DMS 273 (cell line): ENCODE results near the gene WDR74.
A peak's percentile ranks its signal among the peaks of the same experiment; 100 is the strongest.

Experiments
- DNase-seq: peaks from one replicate; lab custom pipeline; 2025; ENCODE audit not compliant: unreplicated experiment; lab: John Stamatoyannopoulos, UW

Gene WDR74

DNA sequence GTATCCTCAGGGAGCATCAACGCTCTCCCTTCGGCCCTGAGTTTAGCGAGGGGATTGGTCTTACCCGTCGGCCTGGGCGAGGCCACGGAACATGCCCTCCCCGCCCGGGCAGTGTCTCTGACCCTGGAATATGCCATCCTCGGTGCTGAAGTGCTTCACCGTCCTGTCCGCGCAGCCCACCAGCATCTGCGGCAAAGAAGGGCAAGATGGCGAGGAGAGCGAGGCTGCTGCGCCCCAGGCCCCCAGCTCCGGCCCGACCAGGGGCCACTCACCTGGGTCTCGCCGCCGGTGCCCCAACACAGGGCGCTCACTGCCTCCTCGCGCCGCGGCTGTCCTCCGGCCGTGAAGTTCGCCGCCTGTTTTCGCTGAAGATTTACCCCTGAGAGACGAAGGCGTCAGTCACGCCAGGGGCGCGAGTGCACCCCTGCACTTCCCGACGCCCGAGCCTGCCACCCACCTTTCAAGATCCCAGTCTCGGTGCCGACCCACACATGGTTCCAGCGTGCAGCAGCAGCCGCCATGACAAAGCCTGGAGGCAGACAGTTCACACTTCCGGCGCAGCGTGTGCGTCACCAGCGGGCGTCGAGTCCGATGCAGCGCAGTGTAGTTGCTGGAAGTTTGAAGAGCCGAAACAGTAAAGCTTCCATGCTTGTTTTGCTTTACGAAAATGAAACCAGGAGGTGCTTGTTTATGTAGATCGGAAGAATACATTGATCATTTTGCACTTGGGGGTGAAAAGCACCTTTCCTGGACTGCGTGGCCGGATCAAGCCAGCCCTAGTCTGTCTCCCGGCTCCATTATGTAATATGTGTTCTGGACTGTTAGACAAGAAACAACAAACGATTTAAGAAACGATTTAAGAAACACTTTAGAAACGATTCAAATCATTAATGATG lies at the start of gene WDR74:
Gene WDR74, minus strand, starts transcription at position 541 of the 896 bp plus-strand sequence. Its CDS starts 20 bp downstream, at position 521.
- DNase-seq = peak; percentile 94

DNA sequence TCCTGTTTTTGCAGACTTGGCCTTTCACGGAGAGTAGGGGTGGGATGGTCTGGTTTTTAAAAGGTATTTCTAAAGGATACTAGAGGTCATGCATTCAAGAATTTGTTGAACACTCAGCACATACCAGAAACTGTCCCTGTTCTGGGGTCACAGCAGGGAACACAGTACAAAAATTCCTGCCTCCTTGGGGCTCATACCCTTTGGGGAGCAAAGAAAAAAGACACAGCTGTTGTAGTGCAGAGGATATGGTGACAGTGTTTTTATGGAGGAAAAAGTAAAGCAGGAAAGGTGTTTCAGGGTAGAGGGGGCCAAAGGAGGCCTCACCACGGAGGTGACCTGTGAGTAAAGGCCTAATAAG lies 49.7 kb upstream of the WDR74 start:
- DNase-seq = no peak

DNA sequence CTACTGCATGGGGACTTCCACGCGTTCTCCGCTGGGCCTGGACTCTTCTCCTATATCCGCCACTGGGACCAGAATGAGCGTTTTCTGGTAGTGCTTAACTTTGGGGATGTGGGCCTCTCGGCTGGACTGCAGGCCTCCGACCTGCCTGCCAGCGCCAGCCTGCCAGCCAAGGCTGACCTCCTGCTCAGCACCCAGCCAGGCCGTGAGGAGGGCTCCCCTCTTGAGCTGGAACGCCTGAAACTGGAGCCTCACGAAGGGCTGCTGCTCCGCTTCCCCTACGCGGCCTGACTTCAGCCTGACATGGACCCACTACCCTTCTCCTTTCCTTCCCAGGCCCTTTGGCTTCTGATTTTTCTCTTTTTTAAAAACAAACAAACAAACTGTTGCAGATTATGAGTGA lies 49.0 kb upstream of the WDR74 start:
- DNase-seq = no peak

DNA sequence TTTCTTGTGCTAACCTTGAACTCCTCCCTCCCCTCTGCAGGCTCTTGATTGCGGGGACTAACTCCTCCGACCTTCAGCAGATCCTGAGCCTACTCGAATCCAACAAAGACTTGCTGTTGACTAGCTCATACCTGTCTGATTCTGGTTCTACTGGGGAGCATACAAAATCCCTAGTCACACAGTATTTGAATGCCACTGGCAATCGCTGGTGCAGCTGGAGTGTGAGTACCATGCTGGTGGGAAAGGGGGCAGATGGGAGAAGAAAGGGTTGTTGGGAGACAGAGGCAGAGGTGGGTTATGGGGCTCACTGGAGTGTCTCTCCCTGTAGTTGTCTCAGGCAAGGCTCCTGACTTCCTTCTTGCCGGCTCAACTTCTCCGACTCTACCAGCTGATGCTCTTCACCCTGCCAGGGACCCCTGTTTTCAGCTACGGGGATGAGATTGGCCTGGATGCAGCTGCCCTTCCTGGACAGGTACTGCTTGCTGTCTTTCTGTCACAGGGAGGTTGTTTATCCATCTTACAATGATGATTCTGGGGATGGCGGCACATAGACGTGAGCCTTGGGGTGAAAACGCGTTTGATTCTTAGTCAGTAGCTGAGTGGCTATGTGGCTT lies 45.9 kb upstream of the WDR74 start:
- DNase-seq = no peak

DNA sequence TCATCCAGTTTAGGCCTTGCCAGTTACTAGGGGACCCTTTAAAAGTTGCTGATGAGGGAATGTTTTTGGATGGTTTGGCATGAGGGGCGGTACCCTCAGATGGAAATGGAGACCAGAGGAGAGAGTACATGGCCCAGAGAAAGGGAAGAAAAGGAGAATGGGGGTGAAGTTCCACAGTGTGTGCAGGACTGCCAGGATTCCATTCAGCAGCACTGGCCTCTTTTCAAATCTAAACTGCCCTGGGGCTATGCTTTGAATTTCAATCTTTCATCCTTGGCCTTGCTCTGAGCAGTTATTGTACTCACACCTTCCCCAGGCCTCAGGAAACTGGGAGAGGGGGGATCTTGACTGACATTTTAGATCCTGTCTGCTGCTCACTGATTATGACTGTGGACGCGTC lies 44.3 kb upstream of the WDR74 start:
- DNase-seq = no peak

DNA sequence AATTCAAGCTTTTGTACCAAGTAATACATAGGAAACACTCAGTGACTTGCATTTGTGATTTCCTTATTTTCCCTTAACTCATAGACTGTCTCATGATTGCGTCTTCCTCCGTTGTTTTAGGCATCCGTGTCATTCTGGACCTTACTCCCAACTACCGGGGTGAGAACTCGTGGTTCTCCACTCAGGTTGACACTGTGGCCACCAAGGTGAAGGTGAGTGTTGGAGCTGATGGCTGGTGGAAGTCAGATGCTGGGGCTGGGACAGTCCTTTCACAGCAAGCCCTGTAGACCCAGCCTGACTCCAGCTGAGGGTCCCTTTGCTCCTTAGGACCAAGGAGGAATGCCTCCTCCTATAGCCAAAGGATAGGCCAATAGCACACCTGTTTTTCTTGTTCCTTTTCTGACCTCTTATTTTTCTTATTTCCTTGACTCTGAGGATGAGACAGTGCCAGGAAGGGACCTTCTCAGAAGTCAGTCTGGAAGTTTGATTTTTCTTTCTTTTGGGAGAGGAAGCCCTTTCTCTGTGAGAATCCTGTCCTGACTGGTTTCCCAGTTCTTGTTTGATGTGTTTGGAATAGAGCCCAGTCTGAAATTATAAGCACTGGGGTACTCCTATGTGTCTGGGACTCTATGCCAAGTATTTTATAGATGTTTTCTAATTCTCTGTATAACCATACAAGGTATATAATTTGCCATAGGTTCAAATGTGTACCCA lies 43.6 kb upstream of the WDR74 start:
- DNase-seq = no peak

DNA sequence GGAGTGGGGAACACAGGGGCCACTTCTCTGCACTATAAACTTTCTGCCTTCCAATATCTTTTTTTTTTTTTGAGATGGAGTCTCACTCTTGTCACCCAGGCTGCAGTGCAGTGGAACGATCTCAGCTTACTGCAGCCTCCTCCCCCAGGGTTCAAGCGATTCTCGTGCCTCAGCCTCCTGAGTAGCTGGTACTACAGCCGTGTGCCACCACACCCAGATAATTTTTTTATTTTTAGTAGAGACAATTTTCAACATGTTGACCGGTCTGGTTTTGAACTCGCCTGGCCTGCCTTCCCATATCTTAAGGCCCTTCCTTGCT lies 43.0 kb upstream of the WDR74 start:
- DNase-seq = no peak

DNA sequence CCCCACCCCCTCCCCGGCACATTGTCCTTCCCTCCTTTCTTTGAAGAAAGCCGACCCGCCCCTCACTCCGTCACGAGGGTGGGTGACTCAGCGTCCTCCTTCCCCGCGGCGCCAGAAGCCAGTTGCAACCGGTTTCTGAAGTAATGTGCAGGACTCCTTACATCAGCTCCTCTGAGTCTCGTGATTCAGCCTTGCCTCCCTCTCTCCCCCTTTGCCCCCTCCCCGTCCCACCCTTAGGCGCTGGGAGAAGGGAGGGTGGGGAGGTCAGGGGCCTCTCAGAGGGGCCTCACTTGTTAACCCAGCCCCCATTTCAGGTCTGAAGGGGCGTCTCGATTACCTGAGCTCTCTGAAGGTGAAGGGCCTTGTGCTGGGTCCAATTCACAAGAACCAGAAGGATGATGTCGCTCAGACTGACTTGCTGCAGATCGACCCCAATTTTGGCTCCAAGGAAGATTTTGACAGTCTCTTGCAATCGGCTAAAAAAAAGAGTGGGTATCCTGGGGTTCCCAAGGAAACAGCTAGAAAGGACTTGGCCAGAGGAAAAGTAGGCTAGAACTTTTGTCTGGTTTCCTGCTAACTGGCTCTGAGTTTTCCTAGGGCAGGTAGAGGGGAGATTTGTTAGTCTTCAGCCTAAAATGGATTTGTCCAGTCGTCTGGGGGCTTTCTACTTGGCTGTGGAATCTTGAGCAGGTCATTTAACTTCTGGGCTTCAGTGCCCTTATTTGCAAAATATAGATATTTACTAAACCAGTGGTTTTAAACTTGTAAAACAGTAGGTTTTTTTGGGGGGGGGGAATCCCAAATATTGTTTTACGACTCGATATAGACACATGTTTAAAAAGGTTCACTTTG lies 42.4 kb upstream of the WDR74 start:
- peak; percentile 92 for DNase-seq

DNA sequence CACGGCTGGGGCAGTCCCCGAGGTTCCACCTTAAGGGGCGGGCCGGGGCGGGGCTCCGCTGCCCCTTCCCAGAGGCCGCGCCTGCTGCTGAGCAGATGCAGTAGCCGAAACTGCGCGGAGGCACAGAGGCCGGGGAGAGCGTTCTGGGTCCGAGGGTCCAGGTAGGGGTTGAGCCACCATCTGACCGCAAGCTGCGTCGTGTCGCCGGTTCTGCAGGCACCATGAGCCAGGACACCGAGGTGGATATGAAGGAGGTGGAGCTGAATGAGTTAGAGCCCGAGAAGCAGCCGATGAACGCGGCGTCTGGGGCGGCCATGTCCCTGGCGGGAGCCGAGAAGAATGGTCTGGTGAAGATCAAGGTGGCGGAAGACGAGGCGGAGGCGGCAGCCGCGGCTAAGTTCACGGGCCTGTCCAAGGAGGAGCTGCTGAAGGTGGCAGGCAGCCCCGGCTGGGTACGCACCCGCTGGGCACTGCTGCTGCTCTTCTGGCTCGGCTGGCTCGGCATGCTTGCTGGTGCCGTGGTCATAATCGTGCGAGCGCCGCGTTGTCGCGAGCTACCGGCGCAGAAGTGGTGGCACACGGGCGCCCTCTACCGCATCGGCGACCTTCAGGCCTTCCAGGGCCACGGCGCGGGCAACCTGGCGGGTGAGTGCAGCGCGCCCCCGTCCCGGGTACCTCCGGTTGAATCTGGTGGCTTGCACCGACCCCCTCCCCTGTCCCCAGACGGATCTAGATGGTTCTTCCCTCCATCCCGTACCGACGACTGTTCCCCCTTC lies 41.6 kb upstream of the WDR74 start, which contains the start of gene SLC3A2:
Gene SLC3A2, plus strand, starts transcription at position 94 of the 776 bp plus-strand sequence. Its CDS starts 128 bp downstream, at position 222.
- peak; percentile 92 for DNase-seq

DNA sequence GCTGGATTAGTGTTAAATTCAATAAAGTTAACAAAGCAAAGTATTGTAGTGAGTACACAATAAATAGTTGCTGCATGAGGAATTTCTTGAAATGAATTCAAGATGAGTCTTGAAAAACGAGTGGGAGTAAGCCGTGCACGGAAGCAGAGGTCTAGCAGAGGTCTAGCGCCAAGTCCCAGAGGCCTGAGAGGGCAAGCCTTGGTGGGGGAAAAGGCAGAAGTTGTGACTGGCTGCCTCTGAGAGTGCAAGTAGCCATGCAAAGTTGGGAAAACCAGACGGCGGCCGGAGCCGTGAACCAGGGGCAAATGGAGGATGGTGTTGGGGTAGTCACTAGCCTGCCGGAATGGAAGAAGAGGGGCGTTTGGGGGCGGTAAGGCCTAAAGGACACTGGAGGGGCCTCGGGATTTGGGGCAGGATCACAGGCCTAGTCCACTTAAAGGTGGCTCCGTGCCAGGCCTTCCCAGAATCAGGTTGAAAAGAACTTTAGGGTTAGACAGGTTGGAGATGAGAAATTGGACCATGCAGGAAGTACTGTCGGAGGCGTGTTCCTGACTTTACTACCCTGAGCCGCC lies 40.9 kb upstream of the WDR74 start:
- DNase-seq = peak; percentile 67

DNA sequence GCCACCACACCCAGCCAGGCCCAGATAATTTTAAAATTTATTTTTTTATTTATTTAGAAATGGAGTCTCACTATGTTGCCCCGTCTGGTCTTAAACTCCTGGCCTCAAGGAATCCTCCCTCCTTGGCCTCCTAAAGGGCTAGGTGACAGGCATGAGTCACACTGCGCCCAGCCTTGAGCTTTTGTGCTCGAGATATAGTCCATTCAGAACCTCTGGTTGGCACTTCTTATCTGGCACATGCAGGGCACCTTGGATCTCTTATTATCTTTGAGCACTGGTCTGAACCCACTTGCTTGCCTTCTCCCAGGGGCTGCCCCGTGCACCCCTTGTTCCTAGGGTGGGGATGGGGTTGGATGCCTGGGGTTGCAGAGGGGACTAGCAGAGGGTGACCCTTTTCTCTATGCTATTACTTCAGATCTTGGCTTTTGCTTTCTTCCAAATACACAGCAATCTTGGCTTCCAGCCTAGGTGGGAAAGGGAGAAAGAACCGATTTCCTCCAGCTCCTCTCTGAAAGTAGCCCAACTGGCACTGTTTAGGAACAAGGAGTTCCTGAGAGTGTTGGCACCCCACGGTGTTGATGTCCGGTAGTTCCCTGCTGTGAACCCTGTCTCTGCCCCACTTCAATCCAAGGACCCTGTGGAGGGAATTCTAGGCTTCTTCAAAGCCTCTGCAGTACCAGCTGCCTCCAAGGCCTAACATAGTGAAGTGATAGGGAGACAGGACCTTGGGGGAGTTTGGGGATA lies 40.0 kb upstream of the WDR74 start:
- peak; percentile 38 for DNase-seq

DNA sequence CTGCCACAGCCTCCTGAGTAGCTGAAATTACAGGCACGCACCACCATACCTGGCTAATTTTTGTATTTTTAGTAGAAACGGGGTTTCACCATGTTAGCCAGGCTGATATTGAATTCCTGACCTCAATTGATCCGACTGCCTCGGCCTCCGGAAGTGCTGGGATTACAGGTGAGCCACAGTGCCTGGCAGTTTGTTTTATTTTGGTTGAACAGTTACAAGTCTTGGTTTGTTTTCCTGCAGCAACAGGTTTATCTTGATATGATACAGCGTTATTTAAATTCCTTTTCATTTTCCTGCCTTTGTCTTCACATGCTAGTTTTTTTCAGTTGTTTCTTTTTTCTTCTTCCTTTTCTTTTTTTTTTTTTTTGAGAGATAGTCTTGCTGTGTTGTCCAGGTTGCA lies 37.3 kb upstream of the WDR74 start:
- DNase-seq = no peak

DNA sequence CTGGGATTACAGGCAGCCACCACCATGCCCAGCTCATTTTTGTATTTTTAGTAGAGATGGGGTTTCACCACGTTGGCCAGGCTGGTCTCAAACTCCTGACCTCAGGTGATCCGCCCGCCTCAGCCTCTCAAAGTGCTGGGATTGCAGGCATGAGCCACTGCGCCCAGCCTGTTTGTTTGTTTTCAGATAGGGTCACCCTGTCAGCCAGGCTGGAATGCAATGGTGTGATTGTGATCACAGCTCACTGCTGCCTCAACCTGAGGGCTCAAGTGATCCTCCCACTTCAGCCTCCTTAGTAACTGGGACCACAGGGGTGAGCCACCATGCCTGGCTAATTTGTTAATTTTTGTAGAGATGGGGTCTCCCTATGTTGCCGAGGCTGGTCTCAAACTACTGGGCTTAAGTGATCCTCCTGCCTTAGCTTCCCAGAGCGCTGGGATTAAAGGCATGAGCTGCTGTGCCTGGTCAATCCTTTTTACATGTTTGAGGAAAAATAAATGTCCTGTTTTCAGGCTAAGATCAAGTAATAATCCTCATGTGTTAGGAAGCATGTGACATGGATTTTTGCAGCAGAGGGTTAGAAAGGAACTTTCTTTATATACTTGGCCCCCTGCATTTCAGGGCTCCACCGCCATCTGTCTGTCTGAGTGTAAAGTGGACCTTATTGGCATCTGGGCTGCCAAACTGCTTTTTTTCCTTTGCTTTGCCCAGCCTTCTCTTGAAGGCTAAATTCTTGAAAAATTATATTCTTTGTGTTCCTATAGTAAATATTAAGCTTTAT lies 36.5 kb upstream of the WDR74 start:
- peak; percentile 71 for DNase-seq

DNA sequence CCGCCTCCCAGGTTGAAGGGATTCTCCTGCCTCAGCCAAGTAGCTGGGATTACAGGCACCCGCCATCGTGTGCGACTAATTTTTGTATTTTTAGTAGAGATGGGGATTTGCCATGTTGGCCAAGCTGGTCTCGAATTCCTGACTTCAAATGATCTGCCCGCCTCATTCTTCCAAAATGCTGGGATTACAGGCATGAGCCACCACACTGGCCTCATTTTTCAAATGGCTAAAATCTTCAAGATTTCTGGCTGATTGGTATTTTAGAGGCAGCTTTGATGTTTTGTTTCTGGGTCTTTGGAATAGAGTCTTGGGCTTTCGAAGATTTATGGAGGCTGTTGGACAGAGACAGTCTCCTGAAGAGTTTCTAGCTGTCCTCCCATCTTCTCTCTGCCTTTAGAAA lies 35.5 kb upstream of the WDR74 start:
- DNase-seq = no peak

DNA sequence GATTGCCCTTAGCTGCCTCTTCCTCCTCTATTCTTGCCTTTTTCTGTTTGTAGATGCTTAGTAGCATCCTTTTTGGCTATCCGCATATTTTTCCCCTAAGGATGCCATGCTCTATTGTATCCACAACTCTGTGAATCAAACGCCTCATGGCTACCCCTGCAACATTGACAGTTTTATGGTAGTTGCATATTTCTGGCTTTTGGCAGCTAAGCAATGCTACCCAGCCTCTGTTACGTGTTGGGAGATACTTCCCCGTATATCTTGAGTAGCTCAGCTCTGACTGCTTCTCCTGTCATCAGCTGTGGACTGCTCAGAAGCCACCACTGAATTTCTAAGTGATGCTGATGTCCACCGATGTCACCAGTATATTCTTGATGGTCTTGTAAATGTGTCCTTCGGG lies 26.2 kb upstream of the WDR74 start:
- no peak for DNase-seq

DNA sequence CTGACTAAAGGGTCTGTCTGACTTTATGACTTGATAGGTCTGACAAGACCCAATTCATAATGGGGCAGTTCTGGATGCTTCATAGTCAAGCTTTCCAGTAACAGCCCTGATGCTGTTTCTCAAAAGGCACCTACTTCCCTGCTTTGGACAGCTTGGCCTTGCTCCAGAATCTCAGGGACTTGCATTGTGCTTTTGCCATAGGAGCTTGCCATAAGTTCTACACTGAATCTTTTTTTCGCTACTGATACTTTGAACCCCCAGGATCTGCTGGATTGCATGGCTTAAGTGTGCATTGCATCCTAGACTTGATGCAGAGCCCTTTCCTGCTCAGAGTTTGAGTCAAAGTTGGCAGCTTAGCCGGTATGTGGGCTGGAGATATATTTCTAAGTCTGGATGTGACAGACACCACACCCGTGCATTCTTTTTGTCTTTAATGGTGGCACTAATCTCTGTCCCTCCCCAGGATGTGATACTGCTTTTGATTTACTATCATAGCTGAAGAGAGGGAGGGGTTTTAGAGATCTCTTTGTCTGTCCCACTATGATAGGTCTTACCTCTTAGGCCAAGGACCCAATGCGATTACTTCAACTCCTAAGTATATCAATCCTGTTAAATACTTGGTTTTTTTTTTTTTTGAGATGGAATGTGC lies 24.4 kb upstream of the WDR74 start:
- no peak for DNase-seq

DNA sequence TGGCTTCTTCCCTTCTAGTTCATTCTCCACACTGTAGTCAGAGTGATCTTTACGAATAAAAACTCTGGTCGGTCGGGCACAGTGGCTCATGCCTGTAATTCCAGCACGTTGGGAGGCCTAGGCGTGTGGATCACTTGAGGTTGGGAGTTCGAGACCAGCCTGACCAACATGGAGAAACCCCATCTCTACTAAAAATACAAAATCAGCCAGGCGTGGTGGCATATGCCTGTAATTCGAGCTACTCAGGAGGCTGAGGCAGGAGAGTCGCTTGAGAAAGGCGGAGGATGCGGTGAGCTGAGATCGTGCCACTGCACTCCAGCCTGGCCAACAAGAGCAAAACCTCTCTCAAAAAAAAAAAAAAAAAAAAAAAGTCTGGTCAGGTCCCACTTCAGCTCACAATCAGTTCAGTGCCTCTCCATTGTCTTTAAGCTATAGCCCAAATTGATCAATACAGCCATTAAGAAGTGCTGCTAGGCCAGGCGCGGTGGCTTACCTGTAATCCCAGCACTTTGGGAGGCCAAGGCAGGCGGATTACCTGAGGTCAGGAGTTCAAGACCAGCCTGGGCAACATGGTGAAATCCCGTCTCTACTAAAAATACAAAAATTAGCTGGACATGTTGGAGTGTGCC lies 22.3 kb upstream of the WDR74 start:
- peak; percentile 39 for DNase-seq
